GM21723 (cell line): ENCODE data around the gene POLR2J3.
"Not testable (repeated sequence)": the region's sequence is repeated elsewhere in the genome, so short reads cannot be mapped to it uniquely, and the experiment has no call there.

Experiments
- ATAC-seq: cut with Tn5 transposase; IDR thresholded peaks from one replicate; pipeline ENCODE4 v1.9.1; 2021; ENCODE audit warnings: mild to moderate bottlenecking, moderate library complexity; ENCODE audit not compliant: unreplicated experiment

Gene POLR2J3

DNA sequence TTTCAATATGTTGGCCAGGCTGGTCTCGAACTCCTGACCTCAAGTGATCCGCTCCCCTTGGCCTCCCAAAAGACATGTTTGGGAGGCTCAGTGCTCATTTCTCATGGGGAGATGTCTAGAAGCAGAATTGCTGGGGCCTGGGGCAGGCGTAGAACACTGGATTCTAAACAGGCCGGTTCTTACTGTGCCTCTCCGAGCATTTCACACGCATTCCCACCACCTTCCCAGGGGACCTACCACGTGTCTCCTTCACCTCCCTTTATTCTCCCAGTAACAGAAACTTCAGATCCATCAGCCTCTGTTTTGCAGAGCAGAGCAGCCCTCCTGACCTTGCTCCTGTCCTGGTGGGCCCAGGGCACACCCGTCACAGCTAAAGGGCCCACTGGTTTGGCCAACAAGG, 45.2 kb downstream of the POLR2J3 start:
- ATAC-seq, result not testable (repeated sequence)

DNA sequence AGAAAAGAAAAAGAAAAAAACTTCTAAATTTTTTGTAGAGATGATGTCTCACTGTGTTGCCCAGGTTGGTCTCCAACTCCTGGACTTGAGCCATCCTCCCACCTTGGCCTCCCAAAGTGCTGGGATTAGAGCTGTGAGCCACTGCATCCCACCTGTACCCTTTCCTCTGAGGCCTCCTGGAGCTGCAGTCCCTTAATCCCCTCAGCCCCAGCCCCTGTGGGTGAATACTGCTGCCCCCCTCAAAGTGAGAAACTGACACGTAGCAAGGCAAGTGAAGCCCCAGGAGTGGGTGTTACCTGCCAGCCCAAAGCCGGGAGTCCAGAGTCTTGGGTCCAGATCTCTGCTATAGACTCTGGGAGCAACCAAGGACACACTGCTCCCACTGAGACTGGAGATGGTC, 47.6 kb downstream of the POLR2J3 start:
- not testable (repeated sequence) for ATAC-seq

DNA sequence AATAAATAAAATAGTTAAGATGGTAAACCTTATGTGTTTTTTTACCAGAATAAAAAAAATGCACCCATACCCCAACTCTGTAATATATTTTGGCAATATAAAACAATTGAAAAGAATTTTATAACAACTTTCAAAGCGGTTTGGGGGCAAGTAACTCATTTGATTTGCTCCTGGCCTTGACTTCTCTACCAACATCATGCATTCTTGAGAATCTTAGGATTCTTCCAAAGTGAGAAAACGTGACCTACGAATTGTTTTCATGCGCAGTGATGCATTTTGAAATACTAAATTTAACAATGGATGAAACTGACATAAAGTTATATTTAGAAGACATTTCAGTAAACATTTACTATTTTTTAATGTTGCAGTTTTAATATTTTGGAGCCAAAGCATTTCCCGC, 51.6 kb downstream of the POLR2J3 start:
- not testable (repeated sequence) for ATAC-seq

DNA sequence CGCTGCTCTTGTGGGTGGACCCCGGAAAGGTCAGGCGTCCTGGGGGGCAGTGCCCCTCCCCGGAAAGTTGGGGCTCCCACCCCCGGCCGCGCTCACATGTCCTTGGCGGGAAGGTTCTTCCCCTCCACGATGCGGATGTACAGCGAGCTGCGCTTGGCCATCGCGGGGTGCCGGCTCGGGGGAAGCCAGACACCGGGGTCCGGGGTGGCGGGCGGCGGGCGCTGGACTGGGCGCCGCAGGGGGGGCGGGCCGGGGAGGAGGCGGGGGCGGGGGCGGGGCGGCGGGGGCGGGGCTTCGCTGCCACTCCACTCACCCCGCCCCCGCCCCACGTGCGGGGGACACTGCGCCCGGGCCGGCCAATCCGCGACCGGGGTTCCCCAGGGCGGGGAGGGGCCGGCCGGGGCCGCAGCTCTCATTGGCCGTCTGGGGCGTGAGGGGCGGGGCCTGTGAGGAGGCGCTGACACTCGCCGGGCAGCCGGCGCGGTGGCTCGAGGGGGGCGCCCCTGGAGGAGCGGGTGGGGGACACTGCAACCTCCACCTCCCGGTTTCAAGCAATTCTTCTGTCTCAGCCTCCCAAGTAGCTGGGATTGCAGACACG, 54.7 kb downstream of the POLR2J3 start, which contains the start of gene RASA4B:
Gene RASA4B, minus strand, starts transcription at position 228 of the 598 bp plus-strand sequence. Its CDS starts 67 bp downstream, at position 161.
- ATAC-seq, result peak; percentile 57
